ENCODE data around the gene STX4. TPM values are rescaled to one million over a fixed set of nuclear protein-coding genes. Genes with fewer than 3 reads are reported as not detected.
A peak's percentile ranks its signal among the peaks of the same experiment; 100 is the strongest.

The STX4 gene
- total and polyA plus RNA-seq, 9 of the 15 experiments (the other 6 are each of a cell fraction or from before 2014, with no cell fraction given): 3.2 to 48.0 (median 21.5) TPM

- no peak for TF ChIP-seq PBX2 (CRISPR knock-in tag; IDR thresholded peaks at IDR 0.05; ENCODE audit: low read depth)
- 0 out of 2 replicates have a peak, but pooled peaks have one; percentile 15 for TF ChIP-seq PBX2 (tag; conservative IDR thresholded peaks at IDR 0.05; ENCODE audit: low read depth)
- no peak for TF ChIP-seq RFX5 (IDR thresholded peaks at IDR 0.05; ENCODE audit: low read depth, low read length)
- TF ChIP-seq PCBP2 (IDR thresholded peaks at IDR 0.05; ENCODE audit: low read depth, low read length, poor library complexity, severe bottlenecking): no peak
- no peak for TF ChIP-seq NFIX (CRISPR knock-in tag; IDR thresholded peaks at IDR 0.05; ENCODE audit: low read depth)
- TF ChIP-seq, protein P1, sequence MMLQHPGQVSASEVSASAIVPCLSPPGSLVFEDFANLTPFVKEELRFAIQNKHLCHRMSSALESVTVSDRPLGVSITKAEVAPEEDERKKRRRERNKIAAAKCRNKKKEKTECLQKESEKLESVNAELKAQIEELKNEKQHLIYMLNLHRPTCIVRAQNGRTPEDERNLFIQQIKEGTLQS (IDR thresholded peaks at IDR 0.05): peak; percentile 77
- TF ChIP-seq, protein P1 (CRISPR knock-in tag; conservative IDR thresholded peaks at IDR 0.05): peak; percentile 76
- no peak for TF ChIP-seq KAT2B (IDR thresholded peaks at IDR 0.05; ENCODE audit: low read depth, low read length)
- TF ChIP-seq FOXO4 (CRISPR knock-in tag; IDR thresholded peaks at IDR 0.05): peak; percentile 71; the same call in 1 of the 2 replicates
- TF ChIP-seq ZBTB12 (CRISPR knock-in tag; IDR thresholded peaks at IDR 0.05): peak; percentile 91
- no peak for TF ChIP-seq ZFP30 (CRISPR knock-in tag; IDR thresholded peaks at IDR 0.05; ENCODE audit: borderline replicate concordance)
- TF ChIP-seq ZNF324 (CRISPR knock-in tag; IDR thresholded peaks at IDR 0.05): 0 out of 2 replicates have a peak, but pooled peaks have one; percentile 18
- peak; percentile 87 for TF ChIP-seq JUND (IDR thresholded peaks at IDR 0.05; ENCODE audit: borderline replicate concordance, low read depth, low read length)
- TF ChIP-seq JUND (tag; IDR thresholded peaks at IDR 0.05; ENCODE audit: borderline replicate concordance, low read depth, low read length): peak; percentile 88; the same call in 2 of the 3 replicates
- no peak for TF ChIP-seq ZNF507 (tag; conservative IDR thresholded peaks at IDR 0.05)
- TF ChIP-seq ZNF384 (IDR thresholded peaks at IDR 0.05; ENCODE audit: low read depth, low read length): no peak
- TF ChIP-seq ELF1 (tag; IDR thresholded peaks at IDR 0.05): peak; percentile 78
- TF ChIP-seq ATF6 (CRISPR knock-in tag; IDR thresholded peaks at IDR 0.05): peak; percentile 98
Observed at GRCh38 chr16:31032736-31033708, at the start of gene STX4 (continued).

Data from K562 (cell line).